H1 (cell line): ENCODE results near the gene ATP5F1E. TPM values are rescaled to one million over a fixed set of nuclear protein-coding genes. Genes with fewer than 3 reads are reported as not detected.

Source experiments
- JUN ChIP-seq: IDR thresholded peaks from 2 replicates; pipeline ENCODE4 v1.6.1; 2011; ENCODE audit warnings: low read depth, mild to moderate bottlenecking, improper control_type of control experiment, low read length
- KDM4A ChIP-seq: IDR thresholded peaks from one replicate; pipeline ENCODE4 v1.7.1; 2012; ENCODE audit warnings: low read depth, mild to moderate bottlenecking, moderate library complexity, low read length, inconsistent platforms; ENCODE audit not compliant: severe bottlenecking
- PHF8 ChIP-seq: fragments of 200-600 bp; sonication (generic); conservative IDR thresholded peaks from 2 replicates; pipeline ENCODE4 v1.7.1; 2012; ENCODE audit warnings: low read depth, mild to moderate bottlenecking, inconsistent platforms, low read length, moderate library complexity
- RFX5 ChIP-seq: IDR thresholded peaks from 2 replicates; pipeline ENCODE4 v1.6.1; 2011; ENCODE audit warnings: low read depth, low read length, improper control_type of control experiment, borderline replicate concordance
- SRF ChIP-seq: IDR thresholded peaks from 2 replicates; pipeline ENCODE4 v1.6.1; 2011; ENCODE audit warnings: mild to moderate bottlenecking, low read depth, low read length, moderate library complexity
- polyA plus RNA-seq, 7 experiments: library from polyadenylated mRNA; depleted of rRNA in 3 of 7; stranded (reverse) in 5 of 7; unstranded in 2 of 7; fragments of >200 nt in 5 of 7; fragments of 200-250 nt in 2 of 7; gene quantifications; 1 replicate in 5 of 7; 2 replicates in 1 of 7; 4 replicates in 1 of 7; pipeline versions ENCODE4 v1.2.1 to v1.2.3, GENCODE V29; 2011 to 2013; ENCODE audit warnings: missing spikeins in 2 of 7, mixed read lengths in 2 of 7
- total RNA-seq: library from RNA; stranded (reverse); fragmentation: NEBNext Ultra II Directional; extraction: Animal tissue kit (Norgen Biotek cat#: 25700); gene quantifications from 2 replicates; pipeline ENCODE4 v1.2.1, GENCODE V29; 2021

ATP5F1E gene
- total and polyA plus RNA-seq, 2 of the 8 experiments (the other 6 are each of a cell fraction or from before 2014, with no cell fraction given): 15.7 to 47.8 TPM

- TF ChIP-seq SRF (no peak), KDM4A (no peak), RFX5 (no peak), JUN (no peak), PHF8 (no peak)
These were observed 33.5 kb downstream of the ATP5F1E start (continued) for GRCh38 chr20:58998656-58999055.
